HG02798 (cell line): ENCODE measurements around the gene ANHX.
"Not testable (repeated sequence)": the region's sequence is repeated elsewhere in the genome, so short reads cannot be mapped to it uniquely, and the experiment has no call there.

Experiments used
- ATAC-seq: cut with Tn5 transposase; IDR thresholded peaks from one replicate; pipeline ENCODE4 v1.9.1; 2021; ENCODE audit warnings: mild to moderate bottlenecking; ENCODE audit not compliant: unreplicated experiment, poor library complexity

ANHX gene

GRCh38 chr12:133235401-133236112 is at the start of gene ANHX:
TSS of gene ANHX (minus strand) at chr12:133235877. CDS start at chr12:133234356, 1,521 bp downstream.
- ATAC-seq: no peak

- ATAC-seq: not testable (repeated sequence)
These were observed 29.0 kb upstream of the ANHX start for GRCh38 chr12:133264668-133265067.

DNA sequence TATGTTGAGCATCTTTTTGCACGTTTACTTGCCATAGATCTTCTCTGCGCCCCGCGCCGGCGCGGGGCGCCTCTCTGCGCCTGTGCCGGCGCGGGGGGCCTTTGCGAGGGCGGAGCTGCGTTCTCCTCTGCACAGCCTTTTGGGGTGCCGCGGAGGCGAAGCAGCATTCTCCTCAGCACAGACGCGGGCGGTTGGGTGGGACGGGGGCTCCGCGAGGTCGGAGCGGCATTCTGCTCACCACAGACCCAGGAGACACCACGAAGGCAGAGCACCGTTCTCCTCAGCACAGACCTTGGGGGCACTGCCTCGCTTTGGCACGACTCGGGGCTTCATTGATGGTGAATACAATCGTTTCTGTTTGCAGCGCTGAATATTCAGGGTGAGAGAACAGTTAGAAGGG is 28.5 kb upstream of the ANHX start:
- no peak for ATAC-seq

- ATAC-seq: no peak
These were observed 20.6 kb upstream of the ANHX start for GRCh38 chr12:133256321-133256720.

DNA sequence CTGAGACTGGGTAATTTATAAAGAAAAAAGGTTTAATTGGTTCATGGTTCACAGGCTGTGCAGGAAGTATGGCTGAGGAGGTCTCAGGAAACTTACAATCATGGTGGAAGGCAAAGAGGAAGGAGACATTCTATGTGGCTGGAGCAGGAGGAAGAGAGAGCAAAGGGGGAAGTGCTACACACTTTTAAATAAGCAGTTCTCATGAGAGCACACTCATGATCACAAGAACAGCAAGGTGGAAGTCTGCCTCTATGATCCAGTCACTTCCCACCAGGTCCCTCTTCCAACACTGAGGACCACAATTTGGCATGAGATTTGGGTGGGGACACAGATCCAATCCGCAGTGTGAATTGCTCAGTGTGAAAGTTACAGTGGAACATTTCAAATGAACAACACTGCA is 20.2 kb upstream of the ANHX start:
- not testable (repeated sequence) for ATAC-seq

- ATAC-seq: no peak
These were observed 16.1 kb upstream of the ANHX start for GRCh38 chr12:133251732-133252131.

- ATAC-seq: no peak
These were observed 879 bp upstream of the ANHX start for GRCh38 chr12:133236556-133236955.

DNA sequence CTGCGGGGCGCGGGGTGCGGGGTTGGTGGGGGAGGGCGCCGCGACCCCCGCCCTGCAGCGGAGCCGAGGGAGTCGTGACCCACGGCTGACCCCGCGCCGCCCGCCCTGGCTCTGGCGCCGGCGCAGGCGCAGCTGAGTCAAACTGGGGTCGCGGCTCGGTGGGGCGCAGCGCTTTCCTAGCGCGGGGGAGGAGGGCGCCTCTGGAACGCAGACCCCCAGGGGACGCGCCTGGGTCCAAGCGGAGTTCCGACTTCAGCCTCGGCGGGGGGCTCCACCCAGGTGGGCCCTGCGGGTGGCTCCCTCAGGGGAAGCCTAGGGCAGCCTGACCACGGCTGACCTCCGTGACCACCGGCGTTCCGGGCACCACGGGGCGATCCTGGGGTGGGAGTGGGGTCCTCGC is 467 bp upstream of the ANHX start:
- ATAC-seq: no peak

DNA sequence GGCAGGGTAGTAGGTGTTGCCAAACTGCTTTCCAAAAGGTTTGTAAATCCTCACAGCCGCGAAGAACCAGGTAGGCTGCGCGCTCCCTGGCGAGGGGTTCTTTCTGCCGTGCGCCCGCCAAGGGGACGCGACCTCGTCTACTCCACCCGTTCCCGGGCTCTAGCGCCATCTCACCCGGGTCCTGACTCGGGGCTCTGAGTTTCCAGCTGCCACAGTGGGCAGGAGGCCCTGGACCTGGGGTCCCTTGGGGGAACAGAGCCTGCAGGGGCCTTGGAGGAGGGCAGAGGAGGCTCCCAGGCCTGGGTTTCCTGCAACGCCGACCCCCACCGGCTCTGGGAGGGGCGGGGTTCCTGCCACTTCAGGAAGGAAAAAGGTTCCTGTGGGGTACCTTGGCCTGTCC is 706 bp downstream of the ANHX start:
- no peak for ATAC-seq

- ATAC-seq: no peak
These were observed 1.6 kb downstream of the ANHX start for GRCh38 chr12:133233993-133234564.

DNA sequence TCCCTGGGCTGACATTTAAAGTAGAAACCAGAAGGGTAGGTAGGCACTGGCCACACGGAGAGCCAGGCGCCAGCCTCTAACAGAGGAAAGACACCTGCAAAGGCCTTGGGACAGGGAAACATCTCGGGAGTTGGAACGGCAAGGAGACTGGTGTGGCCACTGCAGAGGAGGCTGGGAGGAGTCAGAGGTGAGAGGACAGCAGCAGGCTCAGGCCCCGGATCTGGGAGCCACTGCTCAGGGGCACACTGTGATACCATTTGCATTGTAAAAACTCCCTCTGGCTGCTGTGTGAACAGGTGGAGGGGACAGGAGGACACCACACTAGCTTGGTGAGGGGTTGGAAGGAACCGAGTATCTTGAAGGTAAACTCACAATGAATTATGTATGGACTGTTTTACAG is 2.7 kb downstream of the ANHX start:
- ATAC-seq: no peak

GRCh38 chr12:133231001-133231400 is 4.7 kb downstream of the ANHX start:
- no peak for ATAC-seq

GRCh38 chr12:133227281-133227852 is 8.3 kb downstream of the ANHX start:
- no peak for ATAC-seq

- ATAC-seq: no peak
These were observed 9.0 kb downstream of the ANHX start for GRCh38 chr12:133226690-133227089.

GRCh38 chr12:133225527-133225926 is 10.2 kb downstream of the ANHX start:
- ATAC-seq: no peak

DNA sequence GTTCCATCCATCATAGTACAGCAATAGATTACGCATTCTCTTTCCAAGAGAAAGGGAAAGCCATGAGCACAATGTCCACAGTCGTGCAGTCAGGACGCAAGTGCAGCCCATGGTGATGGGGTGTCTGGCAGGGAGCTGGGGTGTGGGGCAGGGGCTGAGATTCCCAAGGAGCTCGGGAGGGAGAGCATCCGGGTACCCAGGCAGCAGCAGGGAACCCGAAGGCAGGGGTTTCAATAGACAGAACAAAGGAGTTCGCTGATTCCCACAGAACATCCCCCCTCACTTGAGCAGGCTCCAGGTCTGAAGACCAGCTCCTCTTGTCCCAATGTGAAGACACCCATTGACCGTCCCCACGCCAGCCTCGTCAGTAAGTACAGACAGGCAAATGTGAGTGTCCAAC is 13.5 kb downstream of the ANHX start:
- ATAC-seq: no peak

DNA sequence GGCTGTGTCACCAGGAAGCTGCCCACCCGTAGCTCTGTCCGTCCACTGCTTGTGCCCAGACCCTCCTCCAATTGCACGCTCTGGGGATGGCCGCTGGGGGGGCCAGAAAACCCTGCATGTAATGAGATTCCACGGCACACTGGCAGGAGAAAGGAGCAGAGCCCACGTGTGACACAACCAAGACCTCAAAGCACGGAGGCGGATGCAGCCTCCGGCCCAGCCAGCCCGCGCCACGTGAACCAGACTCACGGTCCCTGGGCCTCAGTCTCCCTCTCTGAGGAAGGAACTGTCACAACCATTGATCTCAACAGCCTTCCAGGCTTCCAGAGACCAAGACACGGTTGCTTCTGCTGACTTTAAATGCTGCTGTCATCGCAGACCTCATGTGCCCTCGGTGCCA is 14.4 kb downstream of the ANHX start:
- ATAC-seq: no peak

- ATAC-seq: no peak
These were observed 15.2 kb downstream of the ANHX start for GRCh38 chr12:133220521-133220920.

- ATAC-seq: no peak
These were observed 18.5 kb downstream of the ANHX start for GRCh38 chr12:133217219-133217618.

DNA sequence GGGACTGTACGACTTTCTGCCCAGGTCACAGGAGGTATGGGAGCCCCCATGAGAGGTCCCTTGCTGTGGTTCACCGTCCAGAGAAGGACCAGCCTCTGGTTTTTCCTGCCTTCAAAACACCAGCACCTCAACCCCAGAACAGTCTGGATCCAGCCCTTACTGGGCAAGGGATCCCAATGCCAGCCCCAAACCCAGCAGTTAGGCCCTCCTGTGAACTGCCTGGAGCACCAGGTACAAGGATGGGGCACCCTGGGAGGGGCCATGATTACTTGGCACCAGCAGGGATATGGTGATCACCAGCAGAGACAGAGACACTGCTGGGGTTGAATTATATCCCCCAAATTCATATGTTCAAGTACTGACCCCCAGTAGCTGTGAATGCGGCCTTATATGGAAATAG is 20.0 kb downstream of the ANHX start:
- no peak for ATAC-seq

DNA sequence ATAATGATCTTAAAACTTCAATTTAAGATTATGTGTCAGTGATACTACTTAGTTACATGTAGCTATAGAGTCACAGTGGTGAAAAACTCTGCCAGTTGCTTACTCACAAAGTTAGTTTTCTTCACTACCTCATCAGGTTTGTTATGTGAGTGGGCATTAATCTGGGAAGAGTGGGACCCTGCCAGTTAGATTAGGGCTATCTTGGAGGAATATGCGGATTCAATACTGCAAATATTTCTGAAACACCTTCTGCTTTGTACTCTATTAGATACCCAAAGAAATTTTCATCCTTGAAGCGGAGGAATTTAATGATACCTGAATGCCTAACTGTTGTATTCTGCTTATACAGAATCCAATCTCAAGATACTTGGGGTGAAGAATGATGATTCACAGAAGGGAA is 29.3 kb downstream of the ANHX start:
- no peak for ATAC-seq

- ATAC-seq: no peak
These were observed 31.4 kb downstream of the ANHX start for GRCh38 chr12:133204264-133204603.
